Kidney epithelial cell (primary cell): ENCODE data around the gene C1QTNF1. TPM values are rescaled to one million over a fixed set of nuclear protein-coding genes. Genes with fewer than 3 reads are reported as not detected.

Experiments
- DNase-seq: peaks from one replicate; pipeline ENCODE4 v3.0.0-alpha.2; 2010; ENCODE audit warnings: low read depth
- H3K27me3 ChIP-seq: 2 replicates; pipeline ENCODE4 v1.6.0; 2011; ENCODE audit warnings: low read length; ENCODE audit not compliant: control insufficient read depth, insufficient read depth
- H3K36me3 ChIP-seq: 2 replicates; pipeline ENCODE4 v1.5.1; 2011; ENCODE audit warnings: low read length; ENCODE audit not compliant: control insufficient read depth, insufficient read depth
- H3K4me3 ChIP-seq: 2 replicates; pipeline ENCODE4 v1.5.1; 2011; ENCODE audit warnings: low read depth, mild to moderate bottlenecking, control low read depth, low read length
- total RNA-seq: library from RNA; depleted of rRNA; stranded (reverse); fragments of >200 nt; gene quantifications from 2 replicates; pipeline ENCODE4 v1.2.3, GENCODE V29; 2015
- TF ChIP-seq, protein P1 (sequence below): IDR thresholded peaks from 2 replicates; pipeline ENCODE4 v1.5.1; 2011; ENCODE audit warnings: mild to moderate bottlenecking, moderate library complexity, low read length, control low read depth, inconsistent platforms; ENCODE audit not compliant: insufficient read depth, poor library complexity, severe bottlenecking

C1QTNF1 gene
- total RNA-seq, 1 donor from 2014 or later = 4.6 TPM

DNA sequence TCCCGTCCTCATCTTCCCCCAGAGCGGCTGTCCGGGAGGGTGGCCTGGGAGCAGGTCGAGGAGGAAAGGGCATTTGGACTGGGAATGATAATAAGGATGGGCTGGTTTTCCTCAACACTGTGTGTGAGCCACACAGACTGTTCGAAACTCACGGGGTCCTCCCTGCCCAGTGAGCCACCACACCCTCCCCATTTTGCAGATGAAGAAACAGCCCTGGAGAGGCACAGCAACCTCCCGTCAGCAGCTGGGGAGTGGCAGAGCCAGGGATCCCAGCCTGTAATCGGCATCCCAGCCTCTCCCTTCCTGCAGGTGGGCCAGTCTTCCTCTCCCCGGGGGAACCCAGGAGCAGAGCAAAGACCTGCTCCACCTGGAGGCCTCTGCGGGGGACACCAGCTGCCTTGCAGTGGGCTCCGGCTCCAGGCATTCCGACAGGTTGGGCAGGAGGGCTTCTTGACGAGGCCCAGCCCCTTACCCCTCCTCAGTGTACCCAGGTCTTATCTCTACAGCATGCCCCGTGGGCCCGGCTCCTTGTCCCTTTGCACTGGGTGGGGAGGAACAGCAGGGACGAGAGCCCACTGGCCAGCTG is 74.4 kb downstream of the C1QTNF1 start:
- TF ChIP-seq, protein P1, sequence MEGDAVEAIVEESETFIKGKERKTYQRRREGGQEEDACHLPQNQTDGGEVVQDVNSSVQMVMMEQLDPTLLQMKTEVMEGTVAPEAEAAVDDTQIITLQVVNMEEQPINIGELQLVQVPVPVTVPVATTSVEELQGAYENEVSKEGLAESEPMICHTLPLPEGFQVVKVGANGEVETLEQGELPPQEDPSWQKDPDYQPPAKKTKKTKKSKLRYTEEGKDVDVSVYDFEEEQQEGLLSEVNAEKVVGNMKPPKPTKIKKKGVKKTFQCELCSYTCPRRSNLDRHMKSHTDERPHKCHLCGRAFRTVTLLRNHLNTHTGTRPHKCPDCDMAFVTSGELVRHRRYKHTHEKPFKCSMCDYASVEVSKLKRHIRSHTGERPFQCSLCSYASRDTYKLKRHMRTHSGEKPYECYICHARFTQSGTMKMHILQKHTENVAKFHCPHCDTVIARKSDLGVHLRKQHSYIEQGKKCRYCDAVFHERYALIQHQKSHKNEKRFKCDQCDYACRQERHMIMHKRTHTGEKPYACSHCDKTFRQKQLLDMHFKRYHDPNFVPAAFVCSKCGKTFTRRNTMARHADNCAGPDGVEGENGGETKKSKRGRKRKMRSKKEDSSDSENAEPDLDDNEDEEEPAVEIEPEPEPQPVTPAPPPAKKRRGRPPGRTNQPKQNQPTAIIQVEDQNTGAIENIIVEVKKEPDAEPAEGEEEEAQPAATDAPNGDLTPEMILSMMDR = no peak
- no peak for DNase-seq
- Histone ChIP-seq H3K36me3 (no peaks in the 10 kb centered on the region), H3K4me3 (no peak overlapping the region), H3K27me3 (peaks cover 78% of the 10 kb centered on the region)

Other genes with a start within 250 kb of the C1QTNF1 start
- gene CYTH1, start 241.9 kb upstream of the C1QTNF1 start, total RNA-seq = 34.1 and 38.4 TPM in 2 replicates
- gene USP36, start 183.4 kb upstream of the C1QTNF1 start, total RNA-seq = 48.6 and 64.7 TPM in 2 replicates
- 0.63 and 1.8 TPM in 2 replicates for gene CEP295NL, start 121.0 kb upstream of the C1QTNF1 start, total RNA-seq
- 130 and 145 TPM in 2 replicates for gene TIMP2, start 98.8 kb upstream of the C1QTNF1 start, total RNA-seq
- 283 and 378 TPM in 2 replicates for gene LGALS3BP, start 44.2 kb upstream of the C1QTNF1 start, total RNA-seq
- 54.6 and 70.7 TPM in 2 replicates for gene CANT1, start 14.4 kb upstream of the C1QTNF1 start, total RNA-seq
- gene ENGASE, start 50.7 kb downstream of the C1QTNF1 start, total RNA-seq = 9.0 and 11.4 TPM in 2 replicates